Measurements from ENCODE around the gene TTF2. TPM values are rescaled to one million over a fixed set of nuclear protein-coding genes. Genes with fewer than 3 reads are reported as not detected.

TTF2 gene
- total and polyA plus RNA-seq, 2 of the 8 experiments (the other 6 are each of a cell fraction or from before 2014, with no cell fraction given) = 16.9 to 89.6 TPM

- TF ChIP-seq RNF2 (IDR thresholded peaks at IDR 0.05; ENCODE audit: borderline replicate concordance, low read depth, low read length, missing control alignments, poor library complexity, severe bottlenecking) = no peak
- no peak for TF ChIP-seq TEAD4 (IDR thresholded peaks at IDR 0.05; ENCODE audit: low read depth, low read length)
- TF ChIP-seq RXRA (IDR thresholded peaks at IDR 0.05; ENCODE audit: insufficient read depth, low read depth, low read length) = no peak
Measured at GRCh38 chr1:117047271-117047670, 12.9 kb upstream of the TTF2 start (continued).
